ENCODE results near the gene STAG3.
"Not testable (repeated sequence)": the region's sequence is repeated elsewhere in the genome, so short reads cannot be mapped to it uniquely, and the experiment has no call there.

STAG3 gene

DNA sequence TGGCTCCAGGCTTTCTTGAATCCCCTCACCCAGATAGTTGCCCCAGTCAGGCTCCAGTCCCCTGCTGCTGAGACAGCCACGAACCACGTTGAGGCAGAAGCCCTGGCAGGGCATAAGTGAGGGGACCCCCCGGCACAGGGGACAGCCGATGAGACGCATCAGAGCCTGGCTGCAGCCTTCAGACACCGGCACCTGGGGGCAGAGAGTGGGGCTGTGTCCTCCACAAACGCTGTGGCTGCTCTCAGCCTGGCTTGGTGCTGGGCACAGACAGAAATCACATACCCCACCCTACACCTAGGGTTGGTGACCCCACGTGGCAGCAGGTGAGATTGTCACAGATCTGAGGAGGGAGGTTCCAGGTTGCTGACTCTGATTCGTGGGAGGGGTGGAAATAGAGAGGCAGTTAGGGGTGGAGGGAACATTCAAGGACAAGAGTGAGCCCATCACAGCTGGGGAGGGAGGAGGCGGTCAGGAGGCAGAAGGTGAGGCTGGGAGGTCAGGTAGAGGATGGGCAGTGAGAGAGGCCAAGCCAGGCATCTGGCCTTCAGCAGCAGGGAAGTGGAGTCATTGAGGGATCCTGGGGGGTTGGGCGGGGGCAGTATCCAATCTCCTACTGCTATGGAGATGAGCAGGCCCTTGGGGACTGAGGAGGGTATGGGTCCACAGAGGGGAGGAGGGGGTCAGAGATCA, 3.8 kb upstream of the STAG3 start:
- DNase-seq: no peak

DNA sequence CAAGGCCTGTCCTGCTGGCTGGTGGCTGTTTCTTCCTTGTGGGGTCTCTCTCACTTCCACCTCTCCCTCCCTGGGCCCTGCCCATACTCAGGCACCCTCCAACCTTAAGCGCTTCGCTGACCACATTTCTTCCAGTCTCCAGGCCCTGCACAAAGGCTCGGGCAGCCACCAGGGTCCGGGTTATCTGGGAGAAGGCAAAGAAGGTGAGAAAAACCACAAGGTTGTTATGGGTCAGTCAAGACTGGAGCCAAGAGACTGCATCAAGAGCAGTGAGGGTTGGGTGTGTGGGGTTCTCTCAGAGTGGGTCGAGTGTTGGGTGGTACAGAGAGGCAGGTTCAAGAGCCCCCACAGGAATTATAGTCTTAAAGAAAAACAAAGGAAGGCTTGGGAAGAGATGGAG, 3.1 kb upstream of the STAG3 start:
- no peak for DNase-seq

DNA sequence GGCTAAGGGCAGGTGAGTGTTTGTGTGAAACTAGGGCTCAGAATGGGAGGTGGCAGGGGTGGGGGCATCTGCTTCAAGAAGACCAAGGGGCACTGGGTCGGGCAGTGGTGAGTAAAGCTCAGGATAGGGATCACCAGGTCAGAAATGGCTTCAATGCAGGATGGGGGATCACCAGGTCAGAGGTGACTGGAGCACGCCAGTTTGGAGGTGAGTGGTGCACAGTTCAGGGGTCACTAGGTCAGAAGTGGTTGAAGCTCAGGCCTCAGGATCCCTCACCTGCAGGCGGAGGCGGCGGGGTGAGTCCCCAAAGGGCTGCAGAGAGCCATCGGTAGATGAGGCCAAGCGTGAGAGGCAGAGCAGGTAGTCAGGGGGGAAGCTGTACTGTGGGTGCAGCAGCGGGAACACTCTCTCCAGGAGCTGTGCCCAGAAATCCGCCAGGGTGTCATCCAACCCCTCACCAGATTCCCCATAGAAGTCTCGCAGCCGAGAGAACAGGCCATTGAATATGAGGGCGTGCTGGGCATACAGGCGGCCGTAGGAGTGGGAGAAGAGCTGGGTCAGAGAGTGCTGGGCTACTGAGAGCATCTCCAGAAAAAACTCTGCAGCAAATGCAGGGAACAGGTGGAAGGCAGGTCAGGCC, 2.3 kb upstream of the STAG3 start:
- DNase-seq: no peak

DNA sequence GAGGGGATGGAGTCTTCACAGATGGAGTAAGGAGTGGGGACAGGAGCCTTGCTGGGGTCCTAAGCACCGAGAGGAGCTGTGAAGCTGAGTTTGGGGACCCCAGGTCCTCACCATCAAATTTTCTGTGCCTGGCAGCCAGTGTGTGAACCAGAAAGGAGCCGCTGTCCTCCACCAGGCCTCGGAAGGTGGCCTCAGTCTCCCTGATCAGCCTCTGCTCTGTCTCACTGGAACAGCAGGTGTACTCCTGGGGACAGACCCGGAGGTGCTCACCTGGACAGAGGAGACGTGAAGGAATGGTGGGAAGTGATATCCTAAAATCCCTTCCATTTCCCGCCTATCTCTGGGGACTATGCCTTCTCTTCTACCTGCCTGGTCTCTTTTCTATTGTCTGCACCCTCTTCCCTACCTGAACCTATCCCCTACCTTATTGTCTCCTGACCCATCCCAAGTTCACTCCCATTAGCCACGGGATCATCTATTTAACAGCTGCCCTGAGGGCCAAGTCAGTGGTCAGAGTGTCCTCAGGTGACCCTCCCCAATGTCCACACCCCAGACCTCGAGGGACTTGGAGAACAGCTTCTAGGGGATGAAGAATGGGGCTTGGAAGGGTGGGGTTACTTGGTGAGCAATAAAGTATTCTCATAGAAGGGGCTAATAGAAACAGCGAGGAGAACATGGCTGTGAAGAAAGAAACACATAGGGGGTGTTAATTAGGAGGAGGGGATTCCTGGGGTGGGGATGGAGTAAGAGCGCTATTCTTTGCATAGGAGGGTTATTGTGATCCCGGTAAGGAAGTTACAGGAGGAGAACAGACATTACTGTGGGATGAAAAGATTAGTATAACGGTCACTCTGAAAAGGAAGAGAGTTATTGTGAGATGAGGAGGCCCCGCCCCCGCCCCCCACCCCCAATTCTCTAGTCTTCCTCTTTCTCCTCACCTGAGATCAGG, 1.3 kb upstream of the STAG3 start:
- DNase-seq: peak; percentile 48

DNA sequence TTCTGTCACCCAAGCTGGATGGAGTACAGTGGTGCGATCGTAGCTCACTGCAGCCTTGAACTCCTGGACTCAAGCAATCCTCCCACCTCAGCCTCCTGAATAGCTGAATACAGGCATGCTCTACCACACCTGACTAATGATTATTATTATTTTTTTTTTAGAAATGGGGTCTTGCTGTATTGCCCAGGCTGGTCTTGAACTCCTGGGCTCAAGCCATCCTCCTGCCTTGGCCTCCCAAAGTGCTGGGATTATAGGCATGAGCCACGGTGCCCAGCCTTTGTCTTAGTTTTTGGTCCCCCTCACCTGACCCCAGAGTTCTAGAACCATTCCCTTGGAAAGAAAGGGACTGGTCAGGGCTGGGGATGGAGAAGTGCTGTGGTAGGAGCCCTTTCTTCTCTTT, 2.4 kb downstream of the STAG3 start:
- DNase-seq: not testable (repeated sequence)

DNA sequence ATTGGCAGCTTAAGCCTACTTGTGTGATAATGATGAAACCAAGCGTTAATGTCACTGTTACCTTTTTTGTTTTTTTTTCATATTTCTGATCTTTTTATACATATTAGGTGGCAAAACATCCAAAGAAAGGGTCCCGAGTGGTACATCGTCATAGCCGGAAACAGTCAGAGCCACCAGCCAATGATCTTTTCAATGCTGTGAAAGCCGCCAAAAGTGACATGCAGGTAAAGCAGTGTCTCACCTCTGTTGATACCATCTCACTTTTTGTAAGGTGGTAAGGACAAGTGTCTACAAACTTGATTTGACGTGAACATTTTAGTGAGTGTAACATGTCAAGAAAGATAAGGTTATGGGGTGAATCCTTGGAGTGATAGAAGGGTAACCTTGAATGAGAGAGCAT, 4.9 kb downstream of the STAG3 start:
- DNase-seq: not testable (repeated sequence)

DNA sequence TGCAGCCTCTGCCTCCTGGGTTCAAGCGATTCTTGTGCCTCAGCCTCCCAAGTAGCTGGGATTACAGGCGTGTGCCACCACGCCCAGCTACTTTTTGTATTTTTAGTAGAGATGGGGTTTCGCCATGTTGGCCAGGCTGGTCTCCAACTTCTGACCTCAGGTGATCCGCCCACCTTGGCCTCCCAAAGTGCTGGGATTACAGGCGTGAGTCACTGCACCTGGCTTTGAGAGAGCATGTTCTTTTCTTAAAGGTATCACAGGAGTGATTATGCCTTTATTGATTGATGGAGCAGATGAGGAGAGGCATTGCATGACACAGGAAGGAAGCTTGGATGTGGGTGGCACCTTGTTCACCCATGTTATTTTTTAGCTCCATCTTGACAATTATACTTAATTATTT, 5.4 kb downstream of the STAG3 start:
- DNase-seq: not testable (repeated sequence)

DNA sequence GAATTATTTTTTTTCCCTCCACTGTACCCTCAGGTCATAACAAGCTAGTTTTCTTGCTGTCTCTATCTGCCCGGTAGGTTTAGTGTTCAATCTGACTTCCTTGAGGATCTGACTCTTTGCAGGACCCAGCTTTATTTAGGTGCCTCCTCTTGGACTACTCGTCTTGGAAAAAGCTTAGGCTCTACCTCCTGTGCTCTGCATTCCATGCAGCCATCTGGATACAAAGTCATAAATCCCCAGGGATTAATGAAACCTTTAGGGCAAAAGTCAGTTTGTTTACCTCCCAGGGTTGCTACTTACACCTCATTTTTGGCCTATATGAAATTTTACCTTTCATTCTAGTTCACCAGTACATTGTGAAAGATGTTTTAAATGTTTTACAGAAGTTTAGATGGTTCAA, 8.0 kb downstream of the STAG3 start:
- DNase-seq: peak; percentile 92

DNA sequence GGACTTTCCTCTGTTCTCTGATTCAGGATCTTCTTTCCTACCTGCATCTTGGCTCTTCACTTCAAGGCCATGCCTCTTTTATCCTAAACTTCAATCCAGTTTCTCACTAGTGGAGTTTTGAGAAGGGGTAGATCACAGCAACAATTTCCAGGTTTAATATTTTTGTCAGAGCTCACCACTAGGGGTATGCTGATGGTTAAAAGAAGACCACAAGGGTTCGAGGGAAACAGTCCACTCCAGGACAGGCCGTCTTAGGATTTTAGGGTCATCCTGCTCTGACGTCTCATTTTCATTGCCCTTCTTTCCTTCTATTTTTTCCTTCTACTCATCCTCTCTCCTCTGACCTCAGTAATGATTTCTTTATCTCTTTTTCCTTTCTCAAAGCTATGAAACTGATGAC, 11.3 kb downstream of the STAG3 start:
- no peak for DNase-seq

DNA sequence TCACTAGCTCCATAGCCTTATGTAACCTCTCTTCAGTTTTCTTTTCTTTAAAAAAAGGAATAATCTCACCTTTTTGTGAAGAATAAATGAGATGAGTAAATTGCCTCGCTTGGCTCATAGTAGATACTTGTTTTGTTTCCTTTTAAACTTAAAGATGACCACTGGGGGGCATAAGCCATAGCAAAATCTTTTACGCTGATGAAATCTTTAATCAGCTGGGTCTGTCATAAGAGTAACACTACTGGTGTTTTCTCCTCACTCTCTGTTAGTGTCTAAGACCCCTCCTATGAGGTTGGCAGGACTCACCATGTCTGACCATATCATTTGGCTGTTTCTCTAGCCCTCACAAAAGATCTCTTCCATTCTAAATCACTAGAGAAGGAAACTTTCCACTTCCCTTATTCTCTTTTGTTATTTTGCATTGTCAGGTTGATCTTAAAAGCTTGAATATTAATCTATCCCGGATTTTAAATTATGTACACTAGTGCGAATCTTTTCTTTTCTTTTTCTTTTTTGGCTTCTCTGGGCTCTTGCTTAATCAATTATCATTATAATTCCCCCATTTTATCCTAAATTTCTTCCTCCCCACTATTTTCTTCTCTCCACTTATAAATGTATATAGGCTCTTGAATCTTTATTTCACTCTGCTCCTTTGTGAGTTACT, 12.5 kb downstream of the STAG3 start:
- DNase-seq: peak; percentile 42

DNA sequence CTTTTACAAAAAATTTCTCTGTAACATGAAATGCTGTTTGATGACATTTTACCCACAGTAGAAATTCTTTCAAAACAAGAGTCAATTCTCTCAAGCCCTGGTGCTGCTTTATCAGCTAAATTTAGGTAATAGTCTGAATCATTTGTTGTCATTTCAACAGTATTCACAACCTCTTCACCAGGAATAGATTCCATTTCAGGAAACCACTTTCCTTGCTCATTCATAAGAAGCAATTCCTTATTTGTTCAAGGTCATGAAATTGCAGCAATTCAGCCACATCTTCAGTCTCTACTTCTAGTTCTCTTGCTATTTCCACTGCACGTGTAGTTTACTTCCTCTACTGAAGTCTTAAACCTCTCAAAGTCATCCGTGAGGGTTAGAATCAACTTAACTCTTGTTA, 14.1 kb downstream of the STAG3 start:
- no peak for DNase-seq

DNA sequence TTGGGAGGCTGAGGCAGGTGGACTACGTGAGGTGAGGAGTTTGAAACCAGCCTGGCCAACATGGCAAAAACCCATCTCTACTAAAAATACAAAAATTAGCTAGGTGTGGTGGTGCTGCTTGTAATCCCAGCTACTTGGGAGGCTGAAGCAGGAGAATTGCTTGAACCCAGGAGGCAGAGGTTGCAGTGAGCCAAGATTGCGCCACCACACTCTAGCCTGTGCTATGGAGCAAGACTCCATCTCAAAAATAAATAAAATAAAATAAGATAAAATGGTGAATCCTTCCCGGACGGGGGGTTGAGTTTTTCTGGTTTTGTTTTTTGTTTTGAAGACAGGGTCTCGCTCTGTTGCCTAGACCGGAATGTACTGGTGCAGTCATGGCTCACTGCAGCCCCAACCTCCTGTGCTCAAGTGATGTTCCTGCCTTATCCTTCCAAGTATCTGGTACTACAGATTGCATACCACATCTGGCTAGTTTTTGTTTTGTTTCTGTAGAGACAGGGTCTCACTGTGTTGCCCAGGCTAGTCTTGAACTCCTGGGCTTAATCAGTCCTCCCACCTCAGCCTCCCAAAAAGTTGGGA, 14.7 kb downstream of the STAG3 start:
- DNase-seq: not testable (repeated sequence)

DNA sequence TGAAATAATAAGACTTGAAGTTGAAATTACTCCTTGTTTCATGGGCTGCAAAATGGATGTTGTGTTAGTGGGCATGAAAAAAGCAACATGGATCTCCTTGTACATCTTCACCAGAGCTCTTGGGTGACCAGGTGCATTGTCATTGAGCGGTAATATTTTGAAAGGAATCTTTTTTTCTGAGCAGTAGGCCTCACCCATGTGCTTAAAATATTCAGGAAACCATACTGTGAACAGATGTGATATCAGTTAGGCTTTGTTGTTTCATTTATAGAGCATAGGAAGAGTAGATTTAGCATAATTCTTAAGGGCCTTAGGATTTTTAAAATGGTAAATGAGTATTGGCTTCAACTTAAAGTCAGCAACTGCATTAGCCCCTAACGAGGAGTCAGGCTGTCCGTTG, 15.3 kb downstream of the STAG3 start:
- DNase-seq: no peak

DNA sequence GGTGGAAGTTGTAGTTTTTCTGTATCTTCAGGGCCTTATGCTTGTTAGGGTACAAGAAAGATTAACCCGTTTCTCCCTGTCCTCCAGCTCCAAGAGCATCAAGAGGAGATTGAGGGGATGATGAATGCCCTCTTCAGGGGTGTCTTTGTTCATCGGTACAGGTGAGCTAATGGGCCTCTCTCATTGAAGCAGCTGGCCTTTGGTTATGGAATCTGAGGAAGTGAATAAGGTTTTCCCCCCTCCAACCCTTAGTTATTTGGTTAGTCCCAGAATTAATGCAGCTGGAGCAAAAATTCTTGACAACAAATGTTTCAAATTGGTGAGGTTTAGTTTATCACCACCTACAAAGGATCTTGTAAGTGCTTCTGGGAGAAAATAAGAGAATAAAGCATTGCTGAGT, 17.5 kb downstream of the STAG3 start:
- no peak for DNase-seq

DNA sequence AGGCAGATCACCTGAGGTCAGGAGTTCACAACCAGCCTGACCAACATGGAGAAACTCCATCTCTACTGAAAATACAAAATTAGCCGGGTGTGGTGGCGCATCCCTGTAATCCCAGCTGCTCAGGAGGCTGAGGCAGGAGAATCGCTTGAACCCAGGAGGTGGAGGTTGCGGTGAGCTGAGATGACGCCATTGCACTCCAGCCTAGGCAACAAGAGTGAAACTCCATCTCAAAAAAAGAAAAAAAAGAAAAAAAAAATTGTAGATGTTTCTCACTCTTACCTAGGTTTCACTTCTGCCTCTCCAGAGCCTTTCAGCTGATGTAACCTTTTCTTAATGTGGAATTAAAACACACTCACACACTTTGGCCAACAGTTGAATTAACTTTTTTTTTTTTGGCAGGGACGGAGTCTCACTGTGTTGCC, 18.2 kb downstream of the STAG3 start:
- DNase-seq: not testable (repeated sequence)

DNA sequence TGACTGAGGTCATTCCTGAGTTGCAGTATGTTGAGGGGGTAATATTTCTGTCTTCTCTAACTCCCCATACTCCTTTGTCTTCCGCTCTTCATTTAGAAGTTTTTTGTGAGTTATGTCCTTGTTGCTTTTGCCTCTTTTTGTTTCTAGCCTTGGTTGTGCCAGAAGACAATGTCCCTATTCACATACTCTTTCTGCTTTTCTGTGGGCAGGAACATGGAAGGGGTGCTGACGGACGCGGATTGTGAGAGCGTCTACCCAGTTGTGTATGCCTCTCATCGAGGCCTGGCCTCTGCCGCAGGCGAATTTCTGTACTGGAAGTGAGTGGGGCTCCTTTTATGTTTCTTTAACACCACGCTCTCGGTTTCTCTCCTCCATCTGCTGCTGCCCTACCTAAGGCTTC, 20.5 kb downstream of the STAG3 start:
- DNase-seq: no peak

DNA sequence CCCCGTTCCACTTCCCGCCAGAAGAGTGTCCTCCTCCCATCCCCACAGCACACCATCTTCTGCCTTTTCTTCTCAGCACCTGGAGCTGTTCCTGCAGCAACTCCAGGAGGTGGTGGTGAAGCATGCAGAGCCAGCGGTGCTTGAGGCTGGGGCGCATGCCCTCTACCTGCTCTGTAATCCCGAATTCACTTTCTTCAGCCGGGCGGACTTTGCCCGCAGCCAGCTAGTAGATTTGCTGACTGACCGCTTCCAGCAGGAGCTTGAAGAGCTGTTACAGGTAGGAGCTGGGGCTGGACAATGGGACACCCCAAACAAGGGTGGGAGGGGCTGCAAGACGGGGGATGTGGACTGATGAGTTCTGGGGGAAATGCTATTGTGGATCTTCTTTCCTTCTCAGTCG, 23.0 kb downstream of the STAG3 start:
- DNase-seq: no peak

DNA sequence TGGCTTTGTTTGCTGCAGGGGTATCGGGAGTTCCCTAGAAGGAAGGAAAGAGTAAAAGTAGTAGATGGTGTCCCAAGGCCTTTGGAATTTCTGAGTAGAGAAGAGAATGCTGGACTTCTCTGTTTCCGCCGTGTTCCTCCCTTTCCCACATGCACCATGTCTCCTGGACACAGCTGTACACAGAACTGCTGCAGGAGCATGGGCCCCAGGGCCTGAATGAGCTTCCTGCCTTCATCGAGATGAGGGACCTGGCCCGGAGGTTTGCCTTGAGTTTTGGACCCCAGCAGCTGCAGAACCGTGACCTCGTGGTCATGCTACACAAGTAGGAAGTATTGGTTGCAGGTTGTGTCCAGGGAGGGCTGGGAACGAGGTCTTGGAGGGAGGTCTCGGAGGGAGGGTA, 26.7 kb downstream of the STAG3 start:
- no peak for DNase-seq

DNA sequence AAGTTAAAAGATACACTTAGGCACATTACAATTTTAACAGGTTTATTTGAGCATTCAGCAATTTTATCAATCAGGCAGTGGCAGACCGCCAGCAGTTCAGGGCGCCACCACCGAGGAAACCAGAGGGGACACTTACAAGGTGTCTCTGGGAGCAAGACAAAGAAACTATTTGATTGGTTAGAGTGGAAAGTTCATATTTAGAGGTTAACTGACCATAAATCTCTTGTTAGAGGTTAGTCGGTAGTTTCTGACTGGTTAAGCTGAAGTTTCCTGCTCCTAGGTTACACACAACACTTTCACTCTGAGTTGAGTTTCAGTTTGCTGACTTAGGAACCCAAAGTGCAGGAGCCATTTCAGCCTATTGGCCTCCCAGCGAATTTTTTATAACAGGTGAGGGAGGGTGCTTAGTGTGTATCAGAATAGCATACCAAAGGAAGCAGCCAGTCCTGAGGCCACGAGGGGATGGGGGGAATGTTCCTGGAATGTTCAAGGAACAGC, 31.2 kb downstream of the STAG3 start:
- no peak for DNase-seq

DNA sequence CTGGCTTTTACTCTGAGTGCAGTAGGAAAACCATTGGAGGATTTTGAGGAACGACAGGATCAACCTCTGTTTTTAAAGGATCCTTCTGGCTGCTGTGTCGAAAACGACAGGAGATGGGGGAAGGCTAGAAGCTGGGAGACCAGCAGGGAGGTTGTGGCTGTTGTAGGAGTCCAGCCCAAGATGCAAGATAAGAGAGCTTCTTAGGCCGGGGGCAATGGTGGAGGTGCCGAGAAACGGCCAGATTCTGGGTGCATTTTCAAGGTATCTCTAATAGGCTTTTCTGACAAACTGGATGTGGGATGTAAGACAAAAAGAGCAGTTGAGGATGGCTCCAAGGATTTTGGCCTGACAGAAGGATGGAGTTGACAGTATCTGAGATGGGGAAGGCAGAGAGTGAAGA, 31.8 kb downstream of the STAG3 start:
- DNase-seq: no peak

DNA sequence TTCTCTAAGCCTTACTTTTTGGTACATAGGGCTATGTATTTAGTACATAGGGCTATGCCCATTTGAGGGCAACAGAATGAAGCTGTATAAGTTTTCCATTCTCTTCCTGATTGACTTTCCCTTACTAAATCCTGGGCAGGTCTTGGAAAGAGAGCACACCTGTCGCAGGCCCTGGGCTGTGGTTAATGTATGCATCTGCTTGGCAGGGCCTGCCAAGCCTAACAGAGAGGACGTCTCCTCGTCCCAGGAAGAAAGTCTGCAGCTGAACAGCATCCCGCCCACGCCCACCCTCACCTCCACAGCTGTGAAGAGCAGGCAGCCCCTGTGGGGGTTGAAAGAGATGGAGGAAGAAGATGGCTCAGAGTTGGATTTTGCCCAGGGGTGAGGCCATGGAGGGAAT, 33.1 kb downstream of the STAG3 start:
- no peak for DNase-seq

DNA sequence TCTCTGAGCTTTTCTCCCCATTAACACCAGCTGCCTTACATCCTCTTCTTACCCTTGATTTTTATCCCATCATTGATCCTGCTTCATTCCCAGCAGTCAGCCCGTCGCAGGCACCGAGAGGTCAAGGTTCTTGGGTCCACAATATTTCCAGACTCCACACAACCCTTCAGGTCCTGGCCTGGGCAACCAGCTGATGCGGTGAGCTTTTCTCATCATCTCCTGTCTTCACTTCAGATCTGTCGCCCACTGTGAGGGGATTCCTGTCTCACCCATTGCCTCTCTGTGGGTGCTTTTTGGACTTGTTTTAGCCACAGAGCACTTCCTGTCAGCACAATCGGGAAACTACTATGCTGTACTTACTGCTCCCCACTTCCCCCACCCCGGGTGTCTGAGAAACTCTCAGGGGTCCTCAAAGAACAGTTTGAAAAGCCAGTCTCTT, 33.6 kb downstream of the STAG3 start:
- no peak for DNase-seq

All from NCI-H82 (cell line).